HepG2 (cell line): Measurements from ENCODE around the gene UNC119B. TPM values are rescaled to one million over a fixed set of nuclear protein-coding genes. Genes with fewer than 3 reads are reported as not detected.

Experiments used
- ATAC-seq: fragments of 200-7000 bp; cut with Tn5 transposase; 3 replicates; pipeline ENCODE4 v1.9.1; 2020; ENCODE audit warnings: mild to moderate bottlenecking, moderate library complexity
- BruUV-seq: library from RNA; stranded (reverse); fragments of 400-500 nt; replicated peaks from 2 replicates; lab custom pipeline; 2021; lab: Mats Ljungman, UMichigan
- CTCF ChIA-PET: fragments of 300-600 bp; formaldehyde crosslinking; extraction: SDS; loops from one replicate; lab custom pipeline; 2021; ENCODE audit warnings: low total read pairs, inconsistent platforms, low intra/inter-chr PET ratio; lab: Yijun Ruan, JAX
- POLR2A ChIA-PET: fragments of 350-600 bp; sonication (Branson Sonifier 250); formaldehyde crosslinking; loops from one replicate; lab custom pipeline; 2020; ENCODE audit warnings: antibody characterized with exemption, inconsistent platforms; lab: Yijun Ruan, JAX
- DNase-seq: peaks from one replicate; pipeline ENCODE4 v3.0.0-alpha.2; 2015; ENCODE audit warnings: low spot score
- FAIRE-seq: peaks from 3 replicates; lab custom pipeline; 2011; peaks lifted over from hg19 to GRCh38; lab: Jason Lieb, UNC
- H2AFZ ChIP-seq: one replicate; pipeline ENCODE4 v1.6.1; 2011; ENCODE audit warnings: low read length, inconsistent platforms
- H3K27ac ChIP-seq: fragments of 300-600 bp; 3 replicates; pipeline ENCODE4 v1.8.0; 2011; ENCODE audit warnings: mixed run types, mild to moderate bottlenecking, mixed read lengths, low read length, inconsistent platforms; ENCODE audit not compliant: insufficient read depth; ENCODE audit errors: extremely low read length
- H3K27me3 ChIP-seq, 2 experiments: fragments of 200-600 bp in 1 of 2; 2 replicates in 1 of 2; 3 replicates in 1 of 2; pipeline versions ENCODE4 v1.6.0 to v1.8.0; 2011; ENCODE audit warnings: low read length in 2 of 2, mild to moderate bottlenecking in 2 of 2, moderate library complexity in 2 of 2, inconsistent platforms in 1 of 2; ENCODE audit not compliant: insufficient read depth in 2 of 2, control insufficient read depth in 1 of 2
- H3K36me3 ChIP-seq, 2 experiments: fragments of 200-600 bp in 1 of 2; replicated peaks in 1 of 2; 2 replicates in 1 of 2; 3 replicates in 1 of 2; pipeline versions ENCODE4 v1.5.1 to v1.8.0; 2011; ENCODE audit warnings: low read length in 2 of 2, inconsistent platforms in 1 of 2; ENCODE audit not compliant: insufficient read depth in 2 of 2, control insufficient read depth in 1 of 2
- H3K4me1 ChIP-seq: 2 replicates; pipeline ENCODE4 v1.5.1; 2012; ENCODE audit warnings: low read length, inconsistent platforms; ENCODE audit not compliant: insufficient read depth
- H3K4me2 ChIP-seq: 2 replicates; pipeline ENCODE4 v1.6.0; 2011; ENCODE audit warnings: low read depth, low read length, inconsistent platforms
- H3K4me3 ChIP-seq, 3 experiments: fragments of 200-600 bp in 1 of 3; sonication (generic), shearing (Covaris generic) in 1 of 3; replicated peaks in 1 of 3; 2 replicates each; pipeline ENCODE4 v1.5.1; 2011 to 2016; ENCODE audit warnings: low read length in 3 of 3, inconsistent platforms in 2 of 3, low read depth in 2 of 3, mild to moderate bottlenecking in 2 of 3, control low read depth in 1 of 3, mixed read lengths in 1 of 3; ENCODE audit not compliant: insufficient read depth in 1 of 3
- H3K79me2 ChIP-seq: one replicate; pipeline ENCODE4 v1.6.1; 2011; ENCODE audit warnings: low read length, inconsistent platforms; ENCODE audit not compliant: insufficient read depth
- H3K9ac ChIP-seq: 2 replicates; pipeline ENCODE4 v1.6.0; 2011; ENCODE audit warnings: mild to moderate bottlenecking, low read depth, low read length, inconsistent platforms; ENCODE audit not compliant: insufficient read depth
- H3K9me3 ChIP-seq: 2 replicates; pipeline ENCODE4 v1.5.1; 2012; ENCODE audit warnings: mild to moderate bottlenecking, low read length
- H4K20me1 ChIP-seq: 2 replicates; pipeline ENCODE4 v1.6.0; 2011; ENCODE audit warnings: inconsistent platforms, mild to moderate bottlenecking, low read length, moderate library complexity; ENCODE audit not compliant: insufficient read depth
- CEBPG ChIP-seq: IDR thresholded peaks from 2 replicates; pipeline ENCODE4 v1.6.1; 2016
- ERF ChIP-seq: IDR thresholded peaks from 2 replicates; pipeline ENCODE4 v1.6.1; 2018; ENCODE audit warnings: missing biosample characterization, missing genetic modification reagents
- FOXA3 ChIP-seq: IDR thresholded peaks from 2 replicates; pipeline ENCODE4 v1.6.1; 2016; ENCODE audit warnings: missing genetic modification reagents, missing compliant biosample characterization
- MAFG ChIP-seq: sonication (generic); formaldehyde crosslinking; IDR thresholded peaks from 2 replicates; pipeline ENCODE4 v1.5.1; 2020; ENCODE audit warnings: mild to moderate bottlenecking, missing genetic modification reagents
- MIXL1 ChIP-seq: IDR thresholded peaks from 2 replicates; pipeline ENCODE4 v1.6.1; 2016
- ONECUT2 ChIP-seq: sonication (generic); formaldehyde crosslinking; IDR thresholded peaks from 2 replicates; pipeline ENCODE4 v1.4.0; 2020; ENCODE audit warnings: missing genetic modification reagents
- ZNF24 ChIP-seq: fragments of 450-650 bp; IDR thresholded peaks from 2 replicates; pipeline ENCODE4 v1.6.1; 2017; ENCODE audit warnings: antibody characterized with exemption, mild to moderate bottlenecking
- ZNF552 ChIP-seq: sonication (generic); formaldehyde crosslinking; IDR thresholded peaks from 2 replicates; pipeline ENCODE4 v1.9.0; 2022; ENCODE audit warnings: missing genetic modification reagents, mild to moderate bottlenecking, borderline replicate concordance
- ZNF816 ChIP-seq: sonication (generic); formaldehyde crosslinking; IDR thresholded peaks from 2 replicates; pipeline ENCODE4 v1.8.0; 2022; ENCODE audit warnings: missing genetic modification reagents, mild to moderate bottlenecking, borderline replicate concordance
- WGBS: methylation state at CpG from one replicate; pipeline ENCODE4 v1.1.6; 2017; ENCODE audit warnings: low lambda C conversion rate; 5-methylcytosine and 5-hydroxymethylcytosine counted together
- in situ Hi-C: cut with HindIII; loops from 2 replicates; pipeline ENCODE4 v1.10.0; 2017; ENCODE audit warnings: low pct_unique_long_range_greater_than_20kb; ENCODE audit not compliant: extremely low pct_ligation_motif_present
- intact Hi-C: fragments of 100-400 bp; cut with micrococcal nuclease; formaldehyde crosslinking; loops from one replicate; pipeline ENCODE4 v1.10.0; 2022; ENCODE audit not compliant: unreplicated experiment
- polyA plus RNA-seq, 8 experiments: library from polyadenylated mRNA; depleted of rRNA in 3 of 8; stranded (reverse) in 7 of 8; unstranded in 1 of 8; fragments of >200 nt; fragmentation: Illumina TruSeq in 4 of 8; extraction: Trizol in 4 of 8; gene quantifications; 2 replicates each; pipeline versions ENCODE4 v1.2.1 to v1.2.3, GENCODE V29; 2011 to 2016; ENCODE audit warnings: low read depth in 4 of 8, missing spikeins in 1 of 8, mixed read lengths in 1 of 8; ENCODE audit not compliant: insufficient read depth in 1 of 8
- total RNA-seq, 5 experiments: library from RNA; depleted of rRNA; stranded (reverse); fragments of >200 nt; fragmentation: Illumina TruSeq; extraction: Trizol; gene quantifications; 2 replicates each; pipeline ENCODE4 v1.2.3, GENCODE V29; 2016; ENCODE audit warnings: low read depth in 1 of 5
- TF ChIP-seq, protein P1 (sequence below): sonication (generic); formaldehyde crosslinking; conservative IDR thresholded peaks from 2 replicates; pipeline ENCODE4 v1.4.0; 2020; ENCODE audit warnings: mild to moderate bottlenecking, missing genetic modification reagents, moderate library complexity
- TF ChIP-seq, protein P2 (sequence below), 2 experiments: sonication (generic) in 1 of 2; formaldehyde crosslinking in 1 of 2; IDR thresholded peaks; 2 replicates each; pipeline versions ENCODE4 v1.4.0 to v1.6.1; 2016 to 2020; ENCODE audit warnings: borderline replicate concordance in 1 of 2, low read depth in 1 of 2, mild to moderate bottlenecking in 1 of 2, missing genetic modification reagents in 1 of 2
- TF ChIP-seq, protein P3 (sequence below): sonication (generic); formaldehyde crosslinking; IDR thresholded peaks from 2 replicates; pipeline ENCODE4 v1.4.0; 2020; ENCODE audit warnings: missing genetic modification reagents, borderline replicate concordance

The UNC119B gene
- total and polyA plus RNA-seq, 2 of the 13 experiments (the other 11 are each of a cell fraction or from before 2014, with no cell fraction given) = 19.6 to 19.7 TPM

DNA sequence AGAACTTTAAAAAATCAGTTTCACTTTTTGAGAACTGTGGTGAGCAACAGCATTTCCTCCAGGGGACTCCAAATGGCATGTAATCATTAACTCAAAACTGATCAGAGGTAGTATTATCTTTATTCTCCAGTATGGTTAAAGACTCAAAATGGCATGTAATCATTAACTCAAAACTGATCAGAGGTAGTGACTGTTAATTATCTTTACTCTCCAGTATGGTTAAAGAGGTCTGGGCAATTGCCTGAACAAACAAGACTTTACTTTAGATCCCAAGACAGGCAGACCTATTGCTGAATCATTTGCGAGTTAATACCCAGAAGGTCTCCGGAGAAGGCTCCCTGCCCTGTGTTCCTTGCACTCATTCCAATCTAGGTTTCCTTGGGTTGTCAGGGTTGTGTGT lies 8.8 kb downstream of the UNC119B start:
- Histone ChIP-seq H2AFZ (no peak overlapping the region), H3K36me3 (peaks cover 9 to 62% of the 10 kb centered on the region in 2 experiments), H3K79me2 (no peaks in the 10 kb centered on the region), H3K9ac (no peak overlapping the region; the same call in 1 of the 2 replicates), H3K4me1 (peaks cover 23% of the 10 kb centered on the region), H3K4me2 (peak overlapping the region; percentile 46), H3K27me3 (no peaks in the 10 kb centered on the region), H3K4me3 (peak overlapping the region in 1 of 3 experiments; percentile 7; a peak in 1 of 6 replicates), H3K27ac (peak overlapping the region; percentile 40), H4K20me1 (no peaks in the 10 kb centered on the region), H3K9me3 (no peaks in the 10 kb centered on the region)
- peak; percentile 77 for ATAC-seq
- peak; percentile 72 for FAIRE-seq
- TF ChIP-seq MIXL1 (CRISPR knock-in tag) (0 out of 2 replicates have a peak, but pooled peaks have one; percentile 42), MAFG (CRISPR knock-in tag) (no peak), ZNF552 (CRISPR knock-in tag) (no peak), ZNF816 (no peak), ONECUT2 (CRISPR knock-in tag) (no peak), ZNF24 (no peak), ERF (no peak), CEBPG (CRISPR knock-in tag) (no peak), FOXA3 (CRISPR knock-in tag) (no peak)
- TF ChIP-seq, protein P1, sequence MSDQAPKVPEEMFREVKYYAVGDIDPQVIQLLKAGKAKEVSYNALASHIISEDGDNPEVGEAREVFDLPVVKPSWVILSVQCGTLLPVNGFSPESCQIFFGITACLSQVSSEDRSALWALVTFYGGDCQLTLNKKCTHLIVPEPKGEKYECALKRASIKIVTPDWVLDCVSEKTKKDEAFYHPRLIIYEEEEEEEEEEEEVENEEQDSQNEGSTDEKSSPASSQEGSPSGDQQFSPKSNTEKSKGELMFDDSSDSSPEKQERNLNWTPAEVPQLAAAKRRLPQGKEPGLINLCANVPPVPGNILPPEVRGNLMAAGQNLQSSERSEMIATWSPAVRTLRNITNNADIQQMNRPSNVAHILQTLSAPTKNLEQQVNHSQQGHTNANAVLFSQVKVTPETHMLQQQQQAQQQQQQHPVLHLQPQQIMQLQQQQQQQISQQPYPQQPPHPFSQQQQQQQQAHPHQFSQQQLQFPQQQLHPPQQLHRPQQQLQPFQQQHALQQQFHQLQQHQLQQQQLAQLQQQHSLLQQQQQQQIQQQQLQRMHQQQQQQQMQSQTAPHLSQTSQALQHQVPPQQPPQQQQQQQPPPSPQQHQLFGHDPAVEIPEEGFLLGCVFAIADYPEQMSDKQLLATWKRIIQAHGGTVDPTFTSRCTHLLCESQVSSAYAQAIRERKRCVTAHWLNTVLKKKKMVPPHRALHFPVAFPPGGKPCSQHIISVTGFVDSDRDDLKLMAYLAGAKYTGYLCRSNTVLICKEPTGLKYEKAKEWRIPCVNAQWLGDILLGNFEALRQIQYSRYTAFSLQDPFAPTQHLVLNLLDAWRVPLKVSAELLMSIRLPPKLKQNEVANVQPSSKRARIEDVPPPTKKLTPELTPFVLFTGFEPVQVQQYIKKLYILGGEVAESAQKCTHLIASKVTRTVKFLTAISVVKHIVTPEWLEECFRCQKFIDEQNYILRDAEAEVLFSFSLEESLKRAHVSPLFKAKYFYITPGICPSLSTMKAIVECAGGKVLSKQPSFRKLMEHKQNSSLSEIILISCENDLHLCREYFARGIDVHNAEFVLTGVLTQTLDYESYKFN (CRISPR knock-in tag) = 0 out of 2 replicates have a peak, but pooled peaks have one; percentile 40
- TF ChIP-seq, protein P2, sequence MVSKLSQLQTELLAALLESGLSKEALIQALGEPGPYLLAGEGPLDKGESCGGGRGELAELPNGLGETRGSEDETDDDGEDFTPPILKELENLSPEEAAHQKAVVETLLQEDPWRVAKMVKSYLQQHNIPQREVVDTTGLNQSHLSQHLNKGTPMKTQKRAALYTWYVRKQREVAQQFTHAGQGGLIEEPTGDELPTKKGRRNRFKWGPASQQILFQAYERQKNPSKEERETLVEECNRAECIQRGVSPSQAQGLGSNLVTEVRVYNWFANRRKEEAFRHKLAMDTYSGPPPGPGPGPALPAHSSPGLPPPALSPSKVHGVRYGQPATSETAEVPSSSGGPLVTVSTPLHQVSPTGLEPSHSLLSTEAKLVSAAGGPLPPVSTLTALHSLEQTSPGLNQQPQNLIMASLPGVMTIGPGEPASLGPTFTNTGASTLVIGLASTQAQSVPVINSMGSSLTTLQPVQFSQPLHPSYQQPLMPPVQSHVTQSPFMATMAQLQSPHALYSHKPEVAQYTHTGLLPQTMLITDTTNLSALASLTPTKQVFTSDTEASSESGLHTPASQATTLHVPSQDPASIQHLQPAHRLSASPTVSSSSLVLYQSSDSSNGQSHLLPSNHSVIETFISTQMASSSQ (IDR thresholded peaks at IDR 0.05; ENCODE audit: low read depth) = peak; percentile 54
- TF ChIP-seq, protein P2 (CRISPR knock-in tag; IDR thresholded peaks at IDR 0.05; ENCODE audit: borderline replicate concordance) = no peak; the same call in 1 of the 2 replicates
- TF ChIP-seq, protein P3, sequence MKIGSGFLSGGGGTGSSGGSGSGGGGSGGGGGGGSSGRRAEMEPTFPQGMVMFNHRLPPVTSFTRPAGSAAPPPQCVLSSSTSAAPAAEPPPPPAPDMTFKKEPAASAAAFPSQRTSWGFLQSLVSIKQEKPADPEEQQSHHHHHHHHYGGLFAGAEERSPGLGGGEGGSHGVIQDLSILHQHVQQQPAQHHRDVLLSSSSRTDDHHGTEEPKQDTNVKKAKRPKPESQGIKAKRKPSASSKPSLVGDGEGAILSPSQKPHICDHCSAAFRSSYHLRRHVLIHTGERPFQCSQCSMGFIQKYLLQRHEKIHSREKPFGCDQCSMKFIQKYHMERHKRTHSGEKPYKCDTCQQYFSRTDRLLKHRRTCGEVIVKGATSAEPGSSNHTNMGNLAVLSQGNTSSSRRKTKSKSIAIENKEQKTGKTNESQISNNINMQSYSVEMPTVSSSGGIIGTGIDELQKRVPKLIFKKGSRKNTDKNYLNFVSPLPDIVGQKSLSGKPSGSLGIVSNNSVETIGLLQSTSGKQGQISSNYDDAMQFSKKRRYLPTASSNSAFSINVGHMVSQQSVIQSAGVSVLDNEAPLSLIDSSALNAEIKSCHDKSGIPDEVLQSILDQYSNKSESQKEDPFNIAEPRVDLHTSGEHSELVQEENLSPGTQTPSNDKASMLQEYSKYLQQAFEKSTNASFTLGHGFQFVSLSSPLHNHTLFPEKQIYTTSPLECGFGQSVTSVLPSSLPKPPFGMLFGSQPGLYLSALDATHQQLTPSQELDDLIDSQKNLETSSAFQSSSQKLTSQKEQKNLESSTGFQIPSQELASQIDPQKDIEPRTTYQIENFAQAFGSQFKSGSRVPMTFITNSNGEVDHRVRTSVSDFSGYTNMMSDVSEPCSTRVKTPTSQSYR (CRISPR knock-in tag) = no peak
- ChIA-PET CTCF (no interaction called here), POLR2A (no interaction called here)
- 15% methylated on average over 2 of the region's 2 CpGs for WGBS
- BruUV-seq = no TSS peak
- in situ Hi-C loops = no loop called here
- intact Hi-C loops = no loop called here
- DNase-seq = peak; percentile 18
